NT2/D1 (cell line): ENCODE results near the gene PARD3.

Source experiments
- YY1 ChIP-seq: IDR thresholded peaks from 2 replicates; pipeline ENCODE4 v1.6.1; 2011; ENCODE audit not compliant: insufficient read length, insufficient read depth
- ZNF274 ChIP-seq: IDR thresholded peaks from 2 replicates; pipeline ENCODE4 v1.6.1; 2011; ENCODE audit warnings: mild to moderate bottlenecking, low read depth, low read length

- TF ChIP-seq YY1: no peak
- TF ChIP-seq ZNF274: no peak
Observed at GRCh38 chr10:34359435-34359813, 455.7 kb downstream of the PARD3 start.
